Mesendoderm (in vitro differentiated cells): ENCODE data around the gene PPP4R4.

Experiments used
- DNase-seq: peaks from one replicate; pipeline ENCODE4 v3.0.0; 2013
- H2AK5ac ChIP-seq: 2 replicates; pipeline ENCODE4 v1.6.1; 2013; ENCODE audit warnings: low read length, inconsistent platforms
- H2BK120ac ChIP-seq: 2 replicates; pipeline ENCODE4 v1.6.1; 2013; ENCODE audit warnings: low read depth, mild to moderate bottlenecking, low read length, moderate library complexity, mixed read lengths
- H2BK15ac ChIP-seq: replicated peaks from 2 replicates; pipeline ENCODE4 v1.6.1; 2013; ENCODE audit warnings: low read depth, mild to moderate bottlenecking, moderate library complexity
- H2BK5ac ChIP-seq: 2 replicates; pipeline ENCODE4 v1.6.1; 2013; ENCODE audit warnings: low read length, inconsistent platforms
- H3K18ac ChIP-seq: 2 replicates; pipeline ENCODE4 v1.6.1; 2013; ENCODE audit warnings: mild to moderate bottlenecking, low read length, mixed read lengths
- H3K23ac ChIP-seq: one replicate; pipeline ENCODE4 v1.6.1; 2013; ENCODE audit warnings: low read length
- H3K27ac ChIP-seq: 2 replicates; pipeline ENCODE4 v1.5.1; 2013; ENCODE audit warnings: low read depth, mild to moderate bottlenecking, inconsistent platforms, low read length, moderate library complexity
- H3K27me3 ChIP-seq: 2 replicates; pipeline ENCODE4 v1.6.1; 2013; ENCODE audit warnings: low read length, control low read depth, mild to moderate bottlenecking, inconsistent platforms; ENCODE audit not compliant: insufficient read depth, poor library complexity
- H3K36me3 ChIP-seq: 2 replicates; pipeline ENCODE4 v1.6.1; 2013; ENCODE audit warnings: low read length, inconsistent platforms; ENCODE audit not compliant: control insufficient read depth, insufficient read depth
- H3K4ac ChIP-seq: one replicate; pipeline ENCODE4 v1.6.1; 2013; ENCODE audit warnings: low read depth, mild to moderate bottlenecking, low read length, moderate library complexity
- H3K4me1 ChIP-seq: 2 replicates; pipeline ENCODE4 v1.6.1; 2013; ENCODE audit warnings: low read depth, low read length, inconsistent platforms; ENCODE audit not compliant: control insufficient read depth
- H3K4me2 ChIP-seq: 2 replicates; pipeline ENCODE4 v1.6.1; 2013; ENCODE audit warnings: low read length
- H3K4me3 ChIP-seq: 2 replicates; pipeline ENCODE4 v1.5.1; 2013; ENCODE audit warnings: mild to moderate bottlenecking, low read length
- H3K56ac ChIP-seq: one replicate; pipeline ENCODE4 v1.6.1; 2013; ENCODE audit warnings: low read length
- H3K79me1 ChIP-seq: 2 replicates; pipeline ENCODE4 v1.6.1; 2013; ENCODE audit warnings: low read length, inconsistent platforms
- H3K79me2 ChIP-seq: 2 replicates; pipeline ENCODE4 v1.6.1; 2013; ENCODE audit warnings: mild to moderate bottlenecking, low read length; ENCODE audit not compliant: control insufficient read depth, insufficient read depth
- H3K9ac ChIP-seq: 2 replicates; pipeline ENCODE4 v1.6.1; 2013; ENCODE audit warnings: low read length, inconsistent platforms
- H4K5ac ChIP-seq: one replicate; pipeline ENCODE4 v1.6.1; 2013; ENCODE audit warnings: low read length
- H4K8ac ChIP-seq: one replicate; pipeline ENCODE4 v1.6.1; 2013; ENCODE audit warnings: low read depth, mild to moderate bottlenecking, control low read depth, low read length, moderate library complexity
- whole genome bisulfite sequencing: extraction: QIAGEN DNeasy Blood & Tissue Kit; methylation state at CpG from one replicate; pipeline ENCODE4 v1.1.7; 2013; ENCODE audit warnings: low lambda C conversion rate, missing lambda C conversion rate; ENCODE audit not compliant: insufficient coverage; ENCODE audit errors: extremely low coverage; 5-methylcytosine and 5-hydroxymethylcytosine counted together

Gene PPP4R4

DNA sequence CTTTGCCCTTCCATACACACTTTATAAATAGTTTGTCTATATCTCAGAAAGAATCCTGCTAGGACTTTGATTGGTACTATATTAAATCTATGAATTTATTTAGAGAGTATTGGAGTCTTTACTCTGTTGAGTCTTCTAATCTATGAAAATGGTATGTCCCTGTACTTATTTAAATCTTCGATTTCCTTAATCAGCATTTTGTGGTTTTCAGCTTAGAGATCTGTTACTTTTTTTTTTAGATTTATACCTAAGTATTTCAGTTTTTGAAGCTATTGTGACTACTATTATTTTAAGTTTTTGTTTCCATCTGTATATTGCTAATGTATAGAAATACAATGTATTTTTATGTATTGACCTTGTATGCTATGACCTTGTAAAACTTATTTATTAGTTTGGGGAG is 31.3 kb upstream of the PPP4R4 start:
- no peak overlapping the region for H3K4me3 ChIP-seq
- H2BK5ac ChIP-seq: no peak overlapping the region
- no peak overlapping the region for H3K9ac ChIP-seq
- no CpG with 5 or more reads among the region's 1 CpG for WGBS
- no peaks in the 10 kb centered on the region for H3K4me1 ChIP-seq
- H3K4ac ChIP-seq: no peak overlapping the region
- H4K5ac ChIP-seq: no peak overlapping the region
- no peaks in the 10 kb centered on the region for H3K79me2 ChIP-seq
- H3K4me2 ChIP-seq: no peak overlapping the region
- no peaks in the 10 kb centered on the region for H3K27me3 ChIP-seq
- H2AK5ac ChIP-seq: no peak overlapping the region
- DNase-seq: no peak
- H3K27ac ChIP-seq: no peak overlapping the region
- no peak overlapping the region for H3K56ac ChIP-seq
- no peak overlapping the region for H3K18ac ChIP-seq
- H2BK15ac ChIP-seq: no peak overlapping the region
- H2BK120ac ChIP-seq: no peak overlapping the region
- H3K23ac ChIP-seq: no peak overlapping the region
- no peaks in the 10 kb centered on the region for H3K79me1 ChIP-seq
- H3K36me3 ChIP-seq: no peaks in the 10 kb centered on the region
- no peak overlapping the region for H4K8ac ChIP-seq

DNA sequence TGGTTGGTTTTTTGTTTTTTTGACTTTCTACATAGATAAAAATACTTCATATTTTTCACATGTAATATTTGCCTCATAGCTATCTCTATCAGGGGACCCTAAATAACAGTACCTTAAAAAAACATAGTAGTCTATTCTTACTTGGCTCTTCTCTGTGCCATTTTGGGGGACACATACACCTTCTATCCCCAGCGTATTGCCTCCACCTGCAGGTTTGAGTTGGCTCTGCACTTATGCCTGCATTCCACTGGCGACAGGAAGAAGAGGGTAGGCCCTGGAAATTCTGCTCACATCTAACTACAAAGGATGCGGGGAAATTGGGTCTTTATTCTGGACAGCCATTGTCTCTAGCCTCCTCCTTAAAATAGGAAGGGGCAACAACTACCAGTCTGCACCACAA is 30.9 kb upstream of the PPP4R4 start:
- H3K4ac ChIP-seq: no peak overlapping the region
- H3K23ac ChIP-seq: no peak overlapping the region
- H3K79me2 ChIP-seq: no peaks in the 10 kb centered on the region
- H3K79me1 ChIP-seq: no peaks in the 10 kb centered on the region
- H2BK15ac ChIP-seq: no peak overlapping the region
- no peak overlapping the region for H2BK120ac ChIP-seq
- no peak overlapping the region for H4K5ac ChIP-seq
- H3K4me3 ChIP-seq: no peak overlapping the region
- H3K4me1 ChIP-seq: no peaks in the 10 kb centered on the region
- H3K27ac ChIP-seq: no peak overlapping the region
- DNase-seq: peak; percentile 66
- H3K27me3 ChIP-seq: no peaks in the 10 kb centered on the region
- no peak overlapping the region for H2AK5ac ChIP-seq
- no CpG with 5 or more reads among the region's 3 CpGs for WGBS
- no peak overlapping the region for H2BK5ac ChIP-seq
- no peaks in the 10 kb centered on the region for H3K36me3 ChIP-seq
- H3K56ac ChIP-seq: no peak overlapping the region
- no peak overlapping the region for H3K18ac ChIP-seq
- no peak overlapping the region for H4K8ac ChIP-seq
- H3K9ac ChIP-seq: no peak overlapping the region
- H3K4me2 ChIP-seq: no peak overlapping the region

DNA sequence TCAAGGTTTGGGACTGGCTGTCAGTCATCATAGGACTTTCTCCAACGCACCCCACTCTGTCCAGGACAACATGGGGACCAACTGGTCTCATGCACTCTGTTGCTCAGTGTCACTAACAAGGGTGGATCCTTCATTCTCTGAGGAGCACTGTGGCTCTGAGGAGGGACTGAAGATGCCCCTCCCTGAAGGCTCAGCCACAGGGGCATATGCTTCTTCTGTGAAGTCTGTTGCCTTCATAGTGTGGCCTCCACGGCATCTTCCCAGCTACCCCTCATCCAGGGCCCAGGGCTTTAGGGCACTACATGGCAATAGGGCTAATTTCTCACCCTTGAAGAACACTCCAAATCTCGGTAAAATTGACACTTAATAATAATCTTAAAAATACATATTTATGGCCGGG is 30.4 kb upstream of the PPP4R4 start:
- no peak overlapping the region for H2BK15ac ChIP-seq
- no peaks in the 10 kb centered on the region for H3K79me2 ChIP-seq
- H2BK5ac ChIP-seq: no peak overlapping the region
- H3K4me3 ChIP-seq: no peak overlapping the region
- H3K4me1 ChIP-seq: no peaks in the 10 kb centered on the region
- H2AK5ac ChIP-seq: no peak overlapping the region
- H3K27ac ChIP-seq: no peak overlapping the region
- H3K36me3 ChIP-seq: no peaks in the 10 kb centered on the region
- H3K56ac ChIP-seq: peak overlapping the region; percentile 64
- DNase-seq: no peak
- no peaks in the 10 kb centered on the region for H3K27me3 ChIP-seq
- H3K4me2 ChIP-seq: no peak overlapping the region
- H4K8ac ChIP-seq: no peak overlapping the region
- no peak overlapping the region for H4K5ac ChIP-seq
- no peak overlapping the region for H3K18ac ChIP-seq
- no peak overlapping the region for H3K23ac ChIP-seq
- H3K9ac ChIP-seq: no peak overlapping the region
- H3K79me1 ChIP-seq: no peaks in the 10 kb centered on the region
- no peak overlapping the region for H2BK120ac ChIP-seq
- H3K4ac ChIP-seq: no peak overlapping the region
- no CpG with 5 or more reads among the region's 4 CpGs for WGBS

DNA sequence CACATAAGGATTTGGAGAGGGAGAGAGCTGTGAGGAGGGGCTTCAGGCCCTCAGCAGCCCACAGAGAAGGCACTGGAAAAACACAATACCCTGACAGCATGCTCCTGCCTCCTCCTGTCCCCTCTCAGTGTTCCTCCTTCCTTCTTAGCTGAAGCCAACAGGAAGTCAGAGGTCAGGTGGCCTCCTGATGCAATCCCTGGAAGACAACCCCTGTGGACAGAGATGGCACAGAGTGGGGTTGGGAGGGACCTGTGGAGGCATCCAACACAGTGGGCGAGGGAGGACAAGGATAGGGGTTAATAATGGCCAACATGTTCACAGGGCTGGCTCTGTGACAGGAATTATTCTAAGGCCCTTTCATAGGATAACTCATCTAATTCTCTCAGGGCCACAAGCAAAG is 29.4 kb upstream of the PPP4R4 start:
- Histone ChIP-seq H4K5ac (no peak overlapping the region), H3K27me3 (no peaks in the 10 kb centered on the region), H3K4ac (no peak overlapping the region), H3K4me2 (no peak overlapping the region), H3K56ac (peak overlapping the region; percentile 29), H3K4me1 (no peaks in the 10 kb centered on the region), H2BK120ac (no peak overlapping the region), H3K18ac (no peak overlapping the region), H3K9ac (no peak overlapping the region), H3K79me1 (no peaks in the 10 kb centered on the region), H3K36me3 (no peaks in the 10 kb centered on the region), H3K23ac (no peak overlapping the region), H2BK15ac (no peak overlapping the region), H3K4me3 (no peak overlapping the region), H3K79me2 (no peaks in the 10 kb centered on the region), H4K8ac (no peak overlapping the region), H2BK5ac (no peak overlapping the region), H3K27ac (no peak overlapping the region), H2AK5ac (no peak overlapping the region)
- DNase-seq: peak; percentile 82
- no CpG with 5 or more reads among the region's 1 CpG for WGBS

DNA sequence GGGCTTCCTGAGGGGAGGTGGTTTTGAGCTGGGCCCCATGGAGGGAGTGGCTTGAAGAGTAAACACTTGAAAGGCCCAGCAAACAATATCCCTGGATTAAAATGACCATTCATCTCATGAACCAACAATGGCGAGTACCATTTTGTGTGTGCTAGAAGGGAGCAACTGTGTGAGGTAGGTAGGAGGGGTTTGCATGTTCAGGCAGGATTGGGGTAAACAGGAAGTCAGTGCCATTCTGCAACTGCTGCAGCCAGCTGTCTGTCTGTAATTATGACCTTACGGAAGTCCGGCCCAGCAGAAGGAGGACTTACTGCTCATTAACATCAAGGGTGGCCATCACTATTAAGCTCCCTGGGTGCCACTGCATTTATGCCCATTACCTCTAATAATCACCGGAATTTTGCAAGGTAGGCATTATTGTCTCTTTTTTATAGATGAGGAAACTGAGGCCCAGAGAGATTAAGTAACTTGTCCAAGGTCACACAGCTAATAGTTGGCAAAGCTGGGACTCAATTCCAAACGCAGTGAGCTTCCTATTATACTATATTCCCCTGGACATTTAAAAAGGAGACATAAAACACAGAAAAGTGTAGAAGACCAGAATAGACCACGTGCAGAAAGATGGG is 28.1 kb upstream of the PPP4R4 start:
- H3K23ac ChIP-seq: no peak overlapping the region
- no peak overlapping the region for H3K27ac ChIP-seq
- no peak overlapping the region for H3K56ac ChIP-seq
- H2AK5ac ChIP-seq: no peak overlapping the region
- H3K79me2 ChIP-seq: no peaks in the 10 kb centered on the region
- H4K8ac ChIP-seq: no peak overlapping the region
- no peak overlapping the region for H2BK5ac ChIP-seq
- no peaks in the 10 kb centered on the region for H3K79me1 ChIP-seq
- no peaks in the 10 kb centered on the region for H3K36me3 ChIP-seq
- no peak overlapping the region for H3K4me3 ChIP-seq
- H2BK120ac ChIP-seq: no peak overlapping the region
- no peak overlapping the region for H3K4ac ChIP-seq
- no CpG with 5 or more reads among the region's 6 CpGs for WGBS
- no peak overlapping the region for H4K5ac ChIP-seq
- H3K27me3 ChIP-seq: no peaks in the 10 kb centered on the region
- H3K4me2 ChIP-seq: no peak overlapping the region
- H3K18ac ChIP-seq: no peak overlapping the region
- H3K9ac ChIP-seq: no peak overlapping the region
- no peak overlapping the region for H2BK15ac ChIP-seq
- no peaks in the 10 kb centered on the region for H3K4me1 ChIP-seq
- no peak for DNase-seq

DNA sequence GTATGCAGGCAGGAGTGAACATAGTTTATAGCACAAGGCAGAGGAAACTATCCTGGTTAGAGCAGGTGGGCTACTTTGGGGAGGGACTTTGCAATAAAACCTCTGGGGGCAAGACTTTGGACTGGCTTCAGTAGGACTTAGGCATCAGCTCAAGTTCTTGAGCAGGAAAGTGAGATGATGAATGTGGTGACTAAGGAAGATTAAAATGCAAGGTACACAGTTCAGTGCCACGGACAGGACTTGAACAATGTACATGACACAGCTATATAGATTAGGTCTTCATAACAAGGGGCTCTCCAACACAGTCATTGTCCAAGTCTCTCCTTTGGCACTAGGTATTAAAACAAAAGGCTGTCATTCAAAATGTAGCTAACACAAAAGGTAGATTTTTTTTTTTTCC is 21.4 kb upstream of the PPP4R4 start:
- Histone ChIP-seq H4K5ac (no peak overlapping the region), H3K4ac (no peak overlapping the region), H3K79me1 (no peaks in the 10 kb centered on the region), H2BK15ac (no peak overlapping the region), H3K56ac (no peak overlapping the region), H3K27ac (no peak overlapping the region), H3K9ac (no peak overlapping the region), H3K27me3 (no peaks in the 10 kb centered on the region), H3K36me3 (no peaks in the 10 kb centered on the region), H3K4me1 (no peaks in the 10 kb centered on the region), H2BK120ac (no peak overlapping the region), H3K4me3 (no peak overlapping the region), H3K23ac (no peak overlapping the region), H3K4me2 (no peak overlapping the region), H2AK5ac (no peak overlapping the region), H3K18ac (no peak overlapping the region), H2BK5ac (no peak overlapping the region), H3K79me2 (no peaks in the 10 kb centered on the region), H4K8ac (no peak overlapping the region)
- DNase-seq: no peak
- WGBS: no CpG with 5 or more reads among the region's 1 CpG
